Measurements from ENCODE around the gene PIGH. TPM values are rescaled to one million over a fixed set of nuclear protein-coding genes. Genes with fewer than 3 reads are reported as not detected.
"Not testable (repeated sequence)": the region's sequence is repeated elsewhere in the genome, so short reads cannot be mapped to it uniquely, and the experiment has no call there.

The PIGH gene
- total and polyA plus RNA-seq, 5 donors from 2014 or later, result 34.8 to 46.2 (median 36.8) TPM

GRCh38 chr14:67638642-67639041 lies 38.6 kb upstream of the PIGH start:
- Mint-ChIP-seq H3K4me1 (peaks cover 6 to 16% (median 9%) of the 10 kb centered on the region in 4 donors), H3K4me3 (no peak overlapping the region), H3K27me3 (no peaks in the 10 kb centered on the region), H3K27ac (no peak overlapping the region), H3K9me3 (no peaks in the 10 kb centered on the region), H3K36me3 (no peaks in the 10 kb centered on the region)
- no peaks in the 10 kb centered on the region for H3K27me3 ChIP-seq (ENCODE audit: control insufficient read depth, insufficient read depth, low read length)
- no peaks in the 10 kb centered on the region for H3K9me3 ChIP-seq (ENCODE audit: control insufficient read depth in 2 of 2, low read length in 2 of 2)
- H3K4me1 ChIP-seq (ENCODE audit: control insufficient read depth, insufficient read depth, low read length, poor library complexity, severe bottlenecking), result peaks cover 5% of the 10 kb centered on the region
- no peak overlapping the region for H3K4me3 ChIP-seq (ENCODE audit: low read depth, low read length)
- no peak for ATAC-seq (ENCODE audit: low read depth in 2 of 2)
- H3K36me3 ChIP-seq (ENCODE audit: control insufficient read depth, insufficient read depth, low read length), result no peaks in the 10 kb centered on the region
- no peak overlapping the region for H3K27ac ChIP-seq (ENCODE audit: insufficient read depth, low read length, poor library complexity, severe bottlenecking)
- DNase-seq, result no peak

- Mint-ChIP-seq H3K9me3 (no peaks in the 10 kb centered on the region), H3K27me3 (no peaks in the 10 kb centered on the region), H3K27ac (no peak overlapping the region), H3K4me1 (no peaks in the 10 kb centered on the region), H3K4me3 (no peak overlapping the region), H3K36me3 (peaks cover 5% of the 10 kb centered on the region)
- Histone ChIP-seq H3K9me3 (ENCODE audit: control insufficient read depth in 2 of 2, low read length in 2 of 2) (no peaks in the 10 kb centered on the region), H3K36me3 (ENCODE audit: control insufficient read depth, insufficient read depth, low read length) (no peaks in the 10 kb centered on the region), H3K4me1 (ENCODE audit: control insufficient read depth, insufficient read depth, low read length, poor library complexity, severe bottlenecking) (no peaks in the 10 kb centered on the region), H3K27me3 (ENCODE audit: control insufficient read depth, insufficient read depth, low read length) (no peaks in the 10 kb centered on the region), H3K4me3 (ENCODE audit: low read depth, low read length) (no peak overlapping the region), H3K27ac (ENCODE audit: insufficient read depth, low read length, poor library complexity, severe bottlenecking) (no peak overlapping the region)
- DNase-seq, result no peak
- ATAC-seq (ENCODE audit: low read depth in 2 of 2), result no peak
These were observed 36.4 kb upstream of the PIGH start for GRCh38 chr14:67636361-67636919.

GRCh38 chr14:67633451-67634147 lies 33.5 kb upstream of the PIGH start:
- Histone ChIP-seq H3K36me3 (ENCODE audit: control insufficient read depth, insufficient read depth, low read length) (no peaks in the 10 kb centered on the region), H3K4me1 (ENCODE audit: control insufficient read depth, insufficient read depth, low read length, poor library complexity, severe bottlenecking) (no peaks in the 10 kb centered on the region), H3K27me3 (ENCODE audit: control insufficient read depth, insufficient read depth, low read length) (no peaks in the 10 kb centered on the region), H3K27ac (ENCODE audit: insufficient read depth, low read length, poor library complexity, severe bottlenecking) (no peak overlapping the region), H3K9me3 (ENCODE audit: control insufficient read depth in 2 of 2, low read length in 2 of 2) (no peaks in the 10 kb centered on the region), H3K4me3 (ENCODE audit: low read depth, low read length) (no peak overlapping the region)
- no peaks in the 10 kb centered on the region for H3K27me3 Mint-ChIP-seq
- no peak overlapping the region for H3K4me3 Mint-ChIP-seq
- no peak for ATAC-seq (ENCODE audit: low read depth in 2 of 2)
- H3K4me1 Mint-ChIP-seq, result no peaks in the 10 kb centered on the region
- H3K36me3 Mint-ChIP-seq, result peaks cover 5% of the 10 kb centered on the region
- no peak for DNase-seq
- no peak overlapping the region for H3K27ac Mint-ChIP-seq
- H3K9me3 Mint-ChIP-seq, result no peaks in the 10 kb centered on the region

GRCh38 chr14:67630938-67631337 lies 30.9 kb upstream of the PIGH start:
- ATAC-seq (ENCODE audit: low read depth in 2 of 2) (no peak), DNase-seq (no peak)
- H3K4me1 ChIP-seq (ENCODE audit: control insufficient read depth, insufficient read depth, low read length, poor library complexity, severe bottlenecking), result no peaks in the 10 kb centered on the region
- Mint-ChIP-seq H3K27me3 (no peaks in the 10 kb centered on the region), H3K4me1 (no peaks in the 10 kb centered on the region), H3K4me3 (no peak overlapping the region), H3K9me3 (no peaks in the 10 kb centered on the region), H3K27ac (no peak overlapping the region), H3K36me3 (peaks cover 5% of the 10 kb centered on the region)
- H3K9me3 ChIP-seq (ENCODE audit: control insufficient read depth in 2 of 2, low read length in 2 of 2), result no peaks in the 10 kb centered on the region
- no peak overlapping the region for H3K4me3 ChIP-seq (ENCODE audit: low read depth, low read length)
- no peaks in the 10 kb centered on the region for H3K27me3 ChIP-seq (ENCODE audit: control insufficient read depth, insufficient read depth, low read length)
- H3K36me3 ChIP-seq (ENCODE audit: control insufficient read depth, insufficient read depth, low read length), result no peaks in the 10 kb centered on the region
- no peak overlapping the region for H3K27ac ChIP-seq (ENCODE audit: insufficient read depth, low read length, poor library complexity, severe bottlenecking)

- no peaks in the 10 kb centered on the region for H3K9me3 Mint-ChIP-seq
- H3K27me3 Mint-ChIP-seq, result no peaks in the 10 kb centered on the region
- no peak for ATAC-seq (ENCODE audit: low read depth in 2 of 2)
These were observed 30.1 kb upstream of the PIGH start for GRCh38 chr14:67630186-67630585.

GRCh38 chr14:67627519-67627918 lies 27.5 kb upstream of the PIGH start:
- Mint-ChIP-seq H3K4me3 (no peak overlapping the region), H3K27ac (no peak overlapping the region), H3K4me1 (peaks cover 0 to 8% (median 7%) of the 10 kb centered on the region in 4 donors), H3K27me3 (no peaks in the 10 kb centered on the region), H3K36me3 (no peaks in the 10 kb centered on the region), H3K9me3 (no peaks in the 10 kb centered on the region)
- DNase-seq (no peak), ATAC-seq (ENCODE audit: low read depth in 2 of 2) (no peak)
- H3K4me3 ChIP-seq (ENCODE audit: low read depth, low read length), result no peak overlapping the region
- no peaks in the 10 kb centered on the region for H3K9me3 ChIP-seq (ENCODE audit: control insufficient read depth in 2 of 2, low read length in 2 of 2)
- H3K27ac ChIP-seq (ENCODE audit: insufficient read depth, low read length, poor library complexity, severe bottlenecking), result no peak overlapping the region
- H3K4me1 ChIP-seq (ENCODE audit: control insufficient read depth, insufficient read depth, low read length, poor library complexity, severe bottlenecking), result no peaks in the 10 kb centered on the region
- no peaks in the 10 kb centered on the region for H3K27me3 ChIP-seq (ENCODE audit: control insufficient read depth, insufficient read depth, low read length)
- H3K36me3 ChIP-seq (ENCODE audit: control insufficient read depth, insufficient read depth, low read length), result no peaks in the 10 kb centered on the region

More at GRCh38 chr14:67630186-67630585, 30.1 kb upstream of the PIGH start:
- Histone ChIP-seq H3K27me3 (ENCODE audit: control insufficient read depth, insufficient read depth, low read length) (no peaks in the 10 kb centered on the region), H3K4me1 (ENCODE audit: control insufficient read depth, insufficient read depth, low read length, poor library complexity, severe bottlenecking) (no peaks in the 10 kb centered on the region), H3K27ac (ENCODE audit: insufficient read depth, low read length, poor library complexity, severe bottlenecking) (no peak overlapping the region), H3K4me3 (ENCODE audit: low read depth, low read length) (no peak overlapping the region), H3K36me3 (ENCODE audit: control insufficient read depth, insufficient read depth, low read length) (no peaks in the 10 kb centered on the region), H3K9me3 (ENCODE audit: control insufficient read depth in 2 of 2, low read length in 2 of 2) (no peaks in the 10 kb centered on the region)
- Mint-ChIP-seq H3K27ac (no peak overlapping the region), H3K4me3 (no peak overlapping the region), H3K36me3 (peaks cover 5% of the 10 kb centered on the region), H3K4me1 (no peaks in the 10 kb centered on the region)
- no peak for DNase-seq

- not testable (repeated sequence) for ATAC-seq (ENCODE audit: low read depth in 2 of 2); DNase-seq; H3K9me3 ChIP-seq (ENCODE audit: control insufficient read depth in 2 of 2, low read length in 2 of 2); H3K27ac ChIP-seq (ENCODE audit: insufficient read depth, low read length, poor library complexity, severe bottlenecking); H3K36me3 Mint-ChIP-seq; H3K4me3 Mint-ChIP-seq; H3K4me3 ChIP-seq (ENCODE audit: low read depth, low read length); H3K27me3 Mint-ChIP-seq; H3K27ac Mint-ChIP-seq; H3K27me3 ChIP-seq (ENCODE audit: control insufficient read depth, insufficient read depth, low read length); H3K9me3 Mint-ChIP-seq; H3K36me3 ChIP-seq (ENCODE audit: control insufficient read depth, insufficient read depth, low read length); H3K4me1 ChIP-seq (ENCODE audit: control insufficient read depth, insufficient read depth, low read length, poor library complexity, severe bottlenecking)
- peaks cover 1 to 14% (median 9%) of the 10 kb centered on the region in 4 donors for H3K4me1 Mint-ChIP-seq
These were observed 26.1 kb upstream of the PIGH start for GRCh38 chr14:67626131-67626530.

- Histone ChIP-seq H3K4me3 (ENCODE audit: low read depth, low read length) (no peak overlapping the region), H3K4me1 (ENCODE audit: control insufficient read depth, insufficient read depth, low read length, poor library complexity, severe bottlenecking) (peaks cover 20% of the 10 kb centered on the region), H3K27me3 (ENCODE audit: control insufficient read depth, insufficient read depth, low read length) (peaks cover 4% of the 10 kb centered on the region), H3K36me3 (ENCODE audit: control insufficient read depth, insufficient read depth, low read length) (no peaks in the 10 kb centered on the region), H3K27ac (ENCODE audit: insufficient read depth, low read length, poor library complexity, severe bottlenecking) (no peak overlapping the region), H3K9me3 (ENCODE audit: control insufficient read depth in 2 of 2, low read length in 2 of 2) (no peaks in the 10 kb centered on the region)
- no peaks in the 10 kb centered on the region for H3K9me3 Mint-ChIP-seq
- ATAC-seq (ENCODE audit: low read depth in 2 of 2) (no peak), DNase-seq (peak in 1 of 3 donors; percentile 35)
- H3K36me3 Mint-ChIP-seq, result no peaks in the 10 kb centered on the region
- peak overlapping the region in 1 of 3 donors; percentile 54 for H3K27ac Mint-ChIP-seq
- H3K4me1 Mint-ChIP-seq, result peaks cover 22 to 32% (median 28%) of the 10 kb centered on the region in 4 donors
- H3K27me3 Mint-ChIP-seq, result peaks cover 22% of the 10 kb centered on the region
- H3K4me3 Mint-ChIP-seq, result peak overlapping the region in 1 of 4 donors; percentile 78
These were observed 23.0 kb upstream of the PIGH start for GRCh38 chr14:67623114-67623513.
